Measurements from ENCODE around the gene CARD9. TPM values are rescaled to one million over a fixed set of nuclear protein-coding genes. Genes with fewer than 3 reads are reported as not detected.

CARD9 gene
- total and polyA plus RNA-seq, 9 donors: 1.1 to 2.7 (median 1.4) TPM

- WGBS (ENCODE audit: insufficient coverage): 75% methylated on average over 24 of the region's 24 CpGs
- H3K4me3 ChIP-seq (ENCODE audit: low read length): no peak overlapping the region
- peaks cover 4% of the 10 kb centered on the region for H3K36me3 ChIP-seq (ENCODE audit: control insufficient read depth, insufficient read depth, low read length)
Measured at GRCh38 chr9:136349546-136349945, 23.9 kb downstream of the CARD9 start.

GRCh38 chr9:136348691-136349090 lies 24.8 kb downstream of the CARD9 start:
- Histone ChIP-seq H3K4me1 (ENCODE audit: control insufficient read depth, insufficient read depth, low read length) (peaks cover 88% of the 10 kb centered on the region), H3K36me3 (ENCODE audit: control insufficient read depth, insufficient read depth, low read length) (peaks cover 7% of the 10 kb centered on the region), H3K27me3 (ENCODE audit: control insufficient read depth, insufficient read depth, low read length) (peaks cover 2% of the 10 kb centered on the region), H3K9me3 (replicated peaks; ENCODE audit: control insufficient read depth, low read depth, low read length) (no peaks in the 10 kb centered on the region), H3K4me3 (ENCODE audit: low read length) (no peak overlapping the region), H3K27ac (ENCODE audit: low read length) (no peak overlapping the region)
- DNase-seq: no peak
- whole genome bisulfite sequencing (ENCODE audit: insufficient coverage): 85% methylated on average over 14 of the region's 14 CpGs

More at GRCh38 chr9:136349546-136349945, 23.9 kb downstream of the CARD9 start:
- no peaks in the 10 kb centered on the region for H3K9me3 ChIP-seq (replicated peaks; ENCODE audit: control insufficient read depth, low read depth, low read length)
- peaks cover 2% of the 10 kb centered on the region for H3K27me3 ChIP-seq (ENCODE audit: control insufficient read depth, insufficient read depth, low read length)
- H3K27ac ChIP-seq (ENCODE audit: low read length): no peak overlapping the region
- H3K4me1 ChIP-seq (ENCODE audit: control insufficient read depth, insufficient read depth, low read length): peaks cover 96% of the 10 kb centered on the region
- no peak for DNase-seq

- no peaks in the 10 kb centered on the region for H3K9me3 ChIP-seq (replicated peaks; ENCODE audit: control insufficient read depth, low read depth, low read length)
- H3K27me3 ChIP-seq (ENCODE audit: control insufficient read depth, insufficient read depth, low read length): peaks cover 2% of the 10 kb centered on the region
- peaks cover 14% of the 10 kb centered on the region for H3K36me3 ChIP-seq (ENCODE audit: control insufficient read depth, insufficient read depth, low read length)
- no peak for DNase-seq
- H3K27ac ChIP-seq (ENCODE audit: low read length): no peak overlapping the region
- WGBS (ENCODE audit: insufficient coverage): 62% methylated on average over 25 of the region's 34 CpGs
- peaks cover 84% of the 10 kb centered on the region for H3K4me1 ChIP-seq (ENCODE audit: control insufficient read depth, insufficient read depth, low read length)
- H3K4me3 ChIP-seq (ENCODE audit: low read length): no peak overlapping the region
Measured at GRCh38 chr9:136347472-136348256, 25.8 kb downstream of the CARD9 start.

- Histone ChIP-seq H3K27me3 (ENCODE audit: control insufficient read depth, insufficient read depth, low read length) (peaks cover 2% of the 10 kb centered on the region), H3K4me3 (ENCODE audit: low read length) (no peak overlapping the region), H3K9me3 (replicated peaks; ENCODE audit: control insufficient read depth, low read depth, low read length) (no peaks in the 10 kb centered on the region), H3K27ac (ENCODE audit: low read length) (no peak overlapping the region), H3K4me1 (ENCODE audit: control insufficient read depth, insufficient read depth, low read length) (peaks cover 85% of the 10 kb centered on the region), H3K36me3 (ENCODE audit: control insufficient read depth, insufficient read depth, low read length) (peaks cover 14% of the 10 kb centered on the region)
- WGBS (ENCODE audit: insufficient coverage): 81% methylated on average over 20 of the region's 20 CpGs
- DNase-seq: no peak
Measured at GRCh38 chr9:136346927-136347465, 26.5 kb downstream of the CARD9 start.

- Histone ChIP-seq H3K9me3 (replicated peaks; ENCODE audit: control insufficient read depth, low read depth, low read length) (no peaks in the 10 kb centered on the region), H3K27me3 (ENCODE audit: control insufficient read depth, insufficient read depth, low read length) (peaks cover 2% of the 10 kb centered on the region), H3K4me1 (ENCODE audit: control insufficient read depth, insufficient read depth, low read length) (peaks cover 81% of the 10 kb centered on the region), H3K4me3 (ENCODE audit: low read length) (no peak overlapping the region), H3K36me3 (ENCODE audit: control insufficient read depth, insufficient read depth, low read length) (peaks cover 19% of the 10 kb centered on the region), H3K27ac (ENCODE audit: low read length) (no peak overlapping the region)
- 38% methylated on average over 4 of the region's 10 CpGs for WGBS (ENCODE audit: insufficient coverage)
- DNase-seq: no peak
Measured at GRCh38 chr9:136346157-136346481, 27.4 kb downstream of the CARD9 start.

DNA sequence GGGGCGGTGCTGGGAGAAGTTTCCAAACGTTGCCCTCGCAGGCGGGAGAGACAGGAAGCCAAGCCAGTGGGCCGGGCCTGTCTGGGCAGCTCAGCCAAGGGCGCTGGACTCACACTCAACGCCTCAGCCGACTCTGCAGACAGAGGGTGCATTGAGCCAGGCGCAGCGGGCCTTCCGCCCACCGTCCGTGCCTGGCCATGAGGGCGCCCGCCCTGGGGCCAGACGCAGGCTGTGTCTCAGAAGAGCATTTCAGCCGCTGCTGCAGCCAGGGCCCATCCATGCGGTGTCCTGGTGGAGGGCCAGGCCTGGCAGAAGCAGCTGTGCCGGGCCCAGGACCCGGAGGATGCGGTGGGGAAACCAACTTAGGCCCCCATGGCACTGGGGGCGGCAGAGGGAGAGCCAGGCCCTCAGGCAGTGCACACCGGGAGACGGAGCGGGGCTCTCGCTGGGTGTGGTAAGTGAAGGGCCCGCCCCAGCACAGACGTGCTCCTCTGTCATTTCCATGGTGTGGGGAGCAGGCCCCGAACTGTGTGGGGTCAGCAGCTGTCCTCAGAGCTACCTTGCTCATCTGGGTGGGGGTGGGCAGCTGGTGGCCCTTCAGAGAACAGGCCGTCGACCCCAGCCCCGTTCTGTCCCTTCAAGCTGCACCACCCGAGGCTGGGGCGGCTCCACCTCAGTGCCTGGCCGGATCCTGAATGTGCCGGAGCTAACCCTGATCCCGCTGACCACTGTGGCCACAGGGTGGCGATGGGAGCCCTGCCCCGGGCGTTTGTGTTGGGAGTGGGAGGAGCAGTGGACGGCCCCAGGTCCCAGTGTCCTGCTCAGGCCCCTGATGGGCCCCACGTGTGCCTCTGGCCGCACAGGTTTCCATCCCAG lies 27.9 kb downstream of the CARD9 start:
- H3K9me3 ChIP-seq (replicated peaks; ENCODE audit: control insufficient read depth, low read depth, low read length): no peaks in the 10 kb centered on the region
- DNase-seq: no peak
- peaks cover 2% of the 10 kb centered on the region for H3K27me3 ChIP-seq (ENCODE audit: control insufficient read depth, insufficient read depth, low read length)
- H3K4me3 ChIP-seq (ENCODE audit: low read length): no peak overlapping the region
- H3K4me1 ChIP-seq (ENCODE audit: control insufficient read depth, insufficient read depth, low read length): peaks cover 75% of the 10 kb centered on the region
- WGBS (ENCODE audit: insufficient coverage): 33% methylated on average over 36 of the region's 43 CpGs
- H3K36me3 ChIP-seq (ENCODE audit: control insufficient read depth, insufficient read depth, low read length): peaks cover 21% of the 10 kb centered on the region
- H3K27ac ChIP-seq (ENCODE audit: low read length): peak overlapping the region; percentile 29

DNA sequence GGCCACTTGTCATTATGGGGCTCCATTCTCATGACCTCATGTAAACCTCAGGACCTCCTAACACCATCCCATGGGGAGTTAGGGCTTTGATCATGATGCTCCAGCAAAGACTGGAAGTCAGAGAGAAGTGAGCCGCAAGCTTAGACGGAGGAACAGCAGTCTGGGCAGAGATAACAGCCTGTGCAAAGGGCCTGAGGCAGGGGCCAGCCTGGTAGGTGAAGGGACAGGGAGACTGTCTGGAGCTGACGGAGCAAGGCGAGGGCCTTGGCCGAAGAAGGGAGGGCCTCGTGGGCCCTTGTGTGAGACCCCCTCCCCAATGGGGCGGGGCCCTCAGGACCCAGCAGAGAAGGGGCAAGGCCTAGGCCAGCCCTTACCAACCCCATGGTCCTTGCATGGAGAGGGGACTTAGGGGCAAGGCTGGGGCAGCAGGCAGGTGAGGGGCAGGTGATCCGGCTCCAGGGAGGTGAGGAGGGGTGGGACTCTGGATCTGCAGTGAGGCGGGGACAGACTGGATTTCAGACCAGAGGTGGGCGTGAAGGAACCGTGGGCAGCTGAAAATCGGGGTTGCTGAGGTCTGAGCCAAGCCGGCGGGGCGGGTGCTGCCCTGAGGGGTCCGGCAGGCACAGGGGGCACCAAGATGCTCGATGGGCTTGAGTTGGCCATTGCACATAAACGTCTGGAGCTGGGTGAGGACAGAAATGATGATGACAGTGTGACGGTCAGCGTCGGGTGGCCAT lies 28.8 kb downstream of the CARD9 start:
- Histone ChIP-seq H3K9me3 (replicated peaks; ENCODE audit: control insufficient read depth, low read depth, low read length) (no peaks in the 10 kb centered on the region), H3K4me1 (ENCODE audit: control insufficient read depth, insufficient read depth, low read length) (peaks cover 67% of the 10 kb centered on the region), H3K27ac (ENCODE audit: low read length) (no peak overlapping the region), H3K36me3 (ENCODE audit: control insufficient read depth, insufficient read depth, low read length) (peaks cover 28% of the 10 kb centered on the region), H3K4me3 (ENCODE audit: low read length) (no peak overlapping the region), H3K27me3 (ENCODE audit: control insufficient read depth, insufficient read depth, low read length) (peaks cover 2% of the 10 kb centered on the region)
- 73% methylated on average over 20 of the region's 21 CpGs for WGBS (ENCODE audit: insufficient coverage)
- no peak for DNase-seq

DNA sequence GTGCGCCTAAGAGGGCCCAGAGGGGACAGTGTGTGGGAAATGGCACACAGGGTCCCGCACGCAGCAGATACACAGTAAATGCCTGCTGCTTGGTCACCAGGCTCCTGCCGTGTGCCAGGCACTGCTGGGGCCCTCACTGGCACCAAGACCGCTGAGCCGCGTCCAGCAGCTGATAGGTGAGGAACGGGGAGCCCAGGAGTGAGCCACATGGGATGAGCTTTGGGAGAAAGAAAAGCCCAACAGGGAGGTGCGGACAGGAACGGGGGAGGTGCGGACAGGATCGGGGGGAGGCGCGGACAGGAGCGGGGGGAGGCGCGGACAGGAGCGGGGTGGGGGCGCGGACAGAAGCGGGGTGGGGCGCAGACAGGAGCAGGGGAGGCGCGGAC lies 29.6 kb downstream of the CARD9 start:
- Histone ChIP-seq H3K27ac (ENCODE audit: low read length) (no peak overlapping the region), H3K36me3 (ENCODE audit: control insufficient read depth, insufficient read depth, low read length) (peaks cover 33% of the 10 kb centered on the region), H3K9me3 (replicated peaks; ENCODE audit: control insufficient read depth, low read depth, low read length) (no peaks in the 10 kb centered on the region), H3K27me3 (ENCODE audit: control insufficient read depth, insufficient read depth, low read length) (peaks cover 2% of the 10 kb centered on the region), H3K4me1 (ENCODE audit: control insufficient read depth, insufficient read depth, low read length) (peaks cover 59% of the 10 kb centered on the region), H3K4me3 (ENCODE audit: low read length) (no peak overlapping the region)
- DNase-seq: no peak
- 95% methylated on average over 18 of the region's 24 CpGs for WGBS (ENCODE audit: insufficient coverage)

GRCh38 chr9:136343121-136343883 lies 30.2 kb downstream of the CARD9 start:
- H3K27ac ChIP-seq (ENCODE audit: low read length): no peak overlapping the region
- WGBS (ENCODE audit: insufficient coverage): 74% methylated on average over 16 of the region's 23 CpGs
- H3K9me3 ChIP-seq (replicated peaks; ENCODE audit: control insufficient read depth, low read depth, low read length): no peaks in the 10 kb centered on the region
- peaks cover 53% of the 10 kb centered on the region for H3K4me1 ChIP-seq (ENCODE audit: control insufficient read depth, insufficient read depth, low read length)
- peaks cover 39% of the 10 kb centered on the region for H3K36me3 ChIP-seq (ENCODE audit: control insufficient read depth, insufficient read depth, low read length)
- DNase-seq: no peak
- peaks cover 2% of the 10 kb centered on the region for H3K27me3 ChIP-seq (ENCODE audit: control insufficient read depth, insufficient read depth, low read length)
- no peak overlapping the region for H3K4me3 ChIP-seq (ENCODE audit: low read length)

All from muscle of leg (tissue), 11 donors.